AG09309 (cell line): Measurements from ENCODE around the gene MAP4K5.

Source experiments
- DNase-seq: peaks from one replicate; pipeline ENCODE4 v3.0.0-alpha.2; 2010; ENCODE audit warnings: low read depth
- H3K4me3 ChIP-seq: 2 replicates; pipeline ENCODE4 v1.5.1; 2011; ENCODE audit warnings: mild to moderate bottlenecking, low read depth, low read length, moderate library complexity; ENCODE audit not compliant: control insufficient read depth
- CTCF ChIP-seq: IDR thresholded peaks from 2 replicates; pipeline ENCODE4 v1.5.1; 2011; ENCODE audit warnings: mild to moderate bottlenecking, low read depth, low read length, inconsistent platforms; ENCODE audit not compliant: insufficient read depth, control insufficient read depth; ENCODE audit errors: missing control alignments

The MAP4K5 gene

GRCh38 chr14:50380455-50380854, 151.9 kb downstream of the MAP4K5 start:
- no peak overlapping the region for H3K4me3 ChIP-seq
- TF ChIP-seq CTCF = no peak
- DNase-seq = no peak

- no peak for DNase-seq
- TF ChIP-seq CTCF = no peak
- H3K4me3 ChIP-seq = no peak overlapping the region
Measured at GRCh38 chr14:50379563-50379962, 152.8 kb downstream of the MAP4K5 start.

- TF ChIP-seq CTCF = no peak
- no peak overlapping the region for H3K4me3 ChIP-seq
- no peak for DNase-seq
Measured at GRCh38 chr14:50377550-50378085, 154.8 kb downstream of the MAP4K5 start.

GRCh38 chr14:50375760-50376159, 156.6 kb downstream of the MAP4K5 start:
- no peak overlapping the region for H3K4me3 ChIP-seq
- TF ChIP-seq CTCF = no peak
- DNase-seq = no peak

- TF ChIP-seq CTCF = no peak
- no peak for DNase-seq
- H3K4me3 ChIP-seq = no peak overlapping the region
Measured at GRCh38 chr14:50373959-50374358, 158.4 kb downstream of the MAP4K5 start.

GRCh38 chr14:50371546-50371945, 160.8 kb downstream of the MAP4K5 start:
- DNase-seq = no peak
- H3K4me3 ChIP-seq = no peak overlapping the region
- TF ChIP-seq CTCF = no peak
